ENCODE data around the gene R3HDM2.

GRCh38 chr12:57244312-57244696 is 186.5 kb downstream of the R3HDM2 start:
- TF ChIP-seq CTCF (IDR thresholded peaks at IDR 0.05; ENCODE audit: poor library complexity, severe bottlenecking) = no peak
- TF ChIP-seq TAF1 (IDR thresholded peaks at IDR 0.05; ENCODE audit: low read depth) = no peak
- no peak for TF ChIP-seq RAD21 (conservative IDR thresholded peaks at IDR 0.05)
- no peak for TF ChIP-seq EZH2 (IDR thresholded peaks at IDR 0.05; ENCODE audit: borderline replicate concordance, insufficient read depth, low read length, poor library complexity, severe bottlenecking)
- no peak for TF ChIP-seq REST (IDR thresholded peaks at IDR 0.05; ENCODE audit: borderline replicate concordance)
- no peak for TF ChIP-seq EP300 (conservative IDR thresholded peaks at IDR 0.05; ENCODE audit: poor library complexity, severe bottlenecking)

Data from neural cell (in vitro differentiated cells).